HG02678 (cell line): ENCODE data around the gene DNAH17.
A peak's percentile ranks its signal among the peaks of the same experiment; 100 is the strongest.

Experiments used
- ATAC-seq: cut with Tn5 transposase; IDR thresholded peaks from one replicate; pipeline ENCODE4 v1.9.1; 2021; ENCODE audit warnings: mild to moderate bottlenecking, moderate library complexity; ENCODE audit not compliant: unreplicated experiment

The DNAH17 gene

DNA sequence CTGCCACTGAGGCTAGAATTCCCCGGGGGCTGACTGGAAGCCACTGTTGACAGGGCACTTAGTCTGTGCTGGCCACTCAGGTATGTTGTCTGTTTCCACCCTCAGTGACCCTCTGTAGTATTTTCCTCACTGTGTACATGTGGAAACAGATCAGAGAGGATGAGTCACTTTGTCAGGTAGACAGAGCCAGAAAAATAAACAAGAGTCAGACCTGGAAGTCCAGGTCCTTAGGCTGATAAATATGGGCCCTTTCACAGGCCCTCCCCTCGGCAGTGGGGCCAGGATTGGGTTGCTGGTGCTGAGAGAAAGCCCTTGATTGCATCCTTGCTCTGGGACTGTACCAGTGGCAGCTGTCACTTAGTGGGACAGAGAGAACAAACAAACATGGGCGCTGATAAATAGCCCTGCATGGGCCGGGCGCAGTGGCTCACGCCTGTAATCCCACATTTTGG is 177.5 kb downstream of the DNAH17 start:
- no peak for ATAC-seq

DNA sequence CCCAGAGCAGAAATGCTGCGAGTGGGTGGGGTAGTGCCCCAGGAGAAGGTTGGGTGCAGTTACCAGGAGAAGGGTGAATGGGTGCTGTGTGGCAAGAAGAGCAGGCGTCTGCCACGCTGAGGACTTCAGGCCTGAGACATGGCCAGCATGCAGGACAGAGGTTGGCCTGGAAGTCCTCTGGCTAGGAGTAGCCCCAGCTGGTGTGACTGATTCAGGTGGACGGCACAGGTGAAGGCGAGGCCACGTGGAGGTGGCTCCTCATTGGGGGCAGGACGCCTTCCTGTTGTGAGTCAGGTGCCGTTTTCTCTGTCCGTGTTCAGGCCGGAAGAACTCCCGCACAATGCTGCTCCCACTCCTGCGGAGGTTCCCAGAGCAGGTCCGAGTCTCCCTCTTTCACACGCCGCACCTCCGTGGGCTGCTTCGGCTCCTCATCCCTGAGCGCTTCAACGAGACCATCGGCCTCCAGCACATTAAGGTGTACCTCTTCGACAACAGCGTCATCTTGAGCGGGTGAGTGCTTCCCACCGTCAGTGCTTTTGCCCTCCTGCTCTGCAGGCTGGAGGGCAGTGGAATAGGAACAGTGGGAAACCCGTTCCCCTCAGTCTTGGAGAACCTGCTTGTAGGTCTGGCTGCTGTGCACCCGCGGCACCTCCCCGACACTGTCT is 178.0 kb downstream of the DNAH17 start:
- ATAC-seq: no peak

DNA sequence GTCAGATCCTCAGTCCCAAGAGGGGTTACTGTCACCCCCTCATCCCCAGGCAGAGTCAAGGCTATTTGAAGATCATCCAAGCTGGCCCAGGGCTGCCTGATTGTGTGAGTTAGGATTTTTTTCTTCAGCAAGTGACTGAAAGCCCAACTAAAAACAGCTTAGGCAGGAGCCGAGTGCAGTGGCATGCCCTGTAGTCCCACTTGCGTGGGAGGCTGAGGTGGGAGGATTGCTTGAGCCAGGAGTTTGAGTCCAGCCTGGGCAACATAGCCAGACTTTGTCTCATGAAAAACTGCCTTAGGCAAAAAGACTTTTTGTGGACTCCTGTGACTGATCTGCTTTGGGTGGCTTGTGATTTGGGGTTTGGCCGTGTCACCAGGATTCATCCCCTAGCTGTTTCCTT is 178.8 kb downstream of the DNAH17 start:
- ATAC-seq: no peak

DNA sequence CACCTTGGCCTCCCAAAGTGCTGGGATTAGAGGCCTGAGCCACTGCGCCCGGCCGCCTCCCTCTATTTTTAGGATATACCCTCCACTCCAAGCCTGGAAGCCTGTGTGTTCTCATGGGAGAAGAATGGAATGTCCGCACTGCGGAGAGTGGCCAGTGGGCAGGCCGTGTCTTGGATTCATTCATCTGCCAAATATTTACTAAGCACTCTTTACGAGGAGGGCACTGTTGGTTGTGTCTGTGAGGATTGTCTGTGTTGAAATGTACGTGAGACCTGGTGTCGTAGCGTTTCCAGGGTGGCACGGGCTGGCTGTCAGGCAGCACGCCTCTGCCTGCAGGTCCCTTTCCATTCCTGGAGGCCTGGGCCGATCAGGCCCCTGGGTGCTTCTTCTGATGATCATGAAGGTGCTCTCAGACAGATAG is 179.5 kb downstream of the DNAH17 start:
- no peak for ATAC-seq

DNA sequence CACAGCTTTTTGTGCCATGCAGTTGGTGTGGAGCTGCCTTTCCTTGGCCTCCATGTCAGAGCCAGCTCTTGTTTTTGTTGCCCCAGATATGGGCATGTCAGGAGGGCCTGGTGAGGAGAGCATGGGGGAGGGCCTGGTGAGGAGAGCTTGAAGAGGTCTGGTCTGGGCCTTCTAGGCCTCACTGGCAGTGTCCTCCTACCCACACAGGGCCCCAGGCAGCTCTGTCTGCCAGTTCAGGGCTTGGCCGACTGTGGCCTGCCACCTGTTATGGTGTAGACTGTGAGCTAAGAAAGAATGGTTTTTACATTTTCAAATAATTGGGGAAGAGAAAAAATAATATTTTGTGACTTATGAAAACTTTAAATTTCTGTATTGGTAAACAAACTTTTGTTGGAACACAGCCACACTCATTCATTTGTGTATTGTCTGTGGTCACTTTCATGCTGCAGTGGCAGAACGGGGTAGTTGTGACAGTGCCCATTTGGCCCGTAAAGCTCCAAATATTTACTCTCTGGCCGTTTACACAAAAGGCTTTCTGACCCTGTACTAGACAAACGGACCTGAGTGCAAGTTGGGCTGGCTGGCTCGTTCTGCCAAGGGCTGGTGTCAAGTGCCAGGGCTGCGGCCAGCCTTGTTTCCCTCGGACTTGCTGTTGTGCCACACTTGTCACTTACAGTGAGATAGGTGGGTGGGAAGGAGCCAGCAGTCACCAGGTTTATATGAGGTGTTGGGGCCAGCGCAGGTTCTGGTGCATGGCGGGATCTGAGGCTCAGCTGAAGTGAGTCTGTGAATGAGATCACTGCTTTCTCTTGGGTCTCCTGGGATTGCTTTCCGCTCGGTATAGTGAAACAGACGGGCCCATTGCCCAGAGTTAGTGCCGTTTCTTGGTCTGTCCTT is 180.5 kb downstream of the DNAH17 start:
- no peak for ATAC-seq

DNA sequence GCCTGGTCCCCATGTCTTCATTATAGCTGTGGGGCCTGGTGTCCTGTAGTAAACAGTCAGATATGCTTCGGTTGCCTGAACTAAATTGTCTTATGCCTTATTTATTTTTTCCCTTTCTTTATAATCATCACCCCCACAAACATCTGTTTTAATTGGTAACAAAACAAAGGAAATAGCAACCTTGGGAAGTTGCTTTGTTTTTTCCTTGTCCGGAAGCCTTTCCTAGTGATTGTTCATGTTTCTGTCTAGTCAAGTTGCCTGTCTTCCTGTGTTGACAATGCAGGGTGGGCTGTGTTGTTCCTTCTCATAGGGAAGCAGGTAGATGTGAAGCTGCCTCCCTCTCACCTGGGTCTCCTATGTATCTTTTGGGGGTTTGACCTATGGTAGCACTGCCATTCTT is 182.0 kb downstream of the DNAH17 start:
- ATAC-seq: no peak

DNA sequence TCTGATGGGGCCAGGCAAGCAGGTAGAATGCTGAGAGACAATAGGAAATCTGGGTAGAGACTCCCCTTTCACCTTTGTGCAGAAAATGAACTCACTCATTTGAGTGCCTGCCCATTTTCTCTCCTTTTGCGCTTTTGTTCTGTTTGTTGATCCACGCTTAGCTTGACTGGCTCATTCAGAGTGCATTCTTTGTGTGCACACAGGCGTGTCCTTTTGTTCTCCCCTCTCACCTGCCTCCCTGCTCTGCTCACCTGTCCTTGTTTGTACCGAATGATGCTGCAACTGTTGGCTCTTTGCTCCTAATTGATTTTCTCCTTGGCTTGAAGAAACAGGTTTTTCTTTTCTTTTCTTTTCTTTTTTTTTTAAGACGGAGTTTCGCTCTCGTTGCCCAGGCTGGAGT is 183.0 kb downstream of the DNAH17 start:
- no peak for ATAC-seq

DNA sequence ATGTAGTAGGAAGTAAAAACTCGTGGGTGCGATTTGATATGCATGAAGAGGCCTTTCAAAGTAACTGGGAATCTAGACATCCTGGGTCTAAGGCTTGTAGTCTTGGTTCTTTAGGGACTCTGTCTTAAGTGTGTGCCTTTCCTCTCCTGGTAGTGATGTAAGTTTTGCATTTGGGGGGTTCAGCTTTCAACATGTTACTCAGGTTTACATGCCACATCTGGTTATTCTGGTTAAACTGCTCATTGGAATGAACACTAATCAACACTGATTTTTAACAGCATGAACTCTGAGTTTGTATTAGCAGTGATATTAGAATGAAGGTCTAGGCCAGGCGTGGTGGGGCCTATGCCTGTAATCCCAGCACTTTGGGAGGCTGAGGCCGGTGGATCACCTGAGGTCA is 183.6 kb downstream of the DNAH17 start:
- no peak for ATAC-seq

DNA sequence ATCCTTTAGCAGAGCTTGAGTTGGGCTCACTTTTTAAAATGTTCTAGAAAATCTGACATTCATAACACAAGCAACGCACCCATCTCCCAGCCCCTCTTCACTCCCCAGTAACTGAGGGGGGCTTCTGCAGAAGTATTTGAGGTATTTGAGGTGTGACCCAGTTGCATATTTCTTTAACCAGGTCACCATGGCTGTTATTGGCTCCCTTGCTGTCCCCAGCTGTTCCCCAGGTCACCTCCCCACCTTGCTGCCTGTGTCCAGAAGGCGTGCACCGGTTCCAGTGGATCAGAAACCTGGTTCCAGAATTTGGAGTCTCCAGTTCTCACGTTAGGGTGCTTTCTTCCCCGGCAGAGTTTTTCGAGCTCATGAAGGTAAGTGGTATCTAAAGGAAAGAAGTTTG is 184.9 kb downstream of the DNAH17 start:
- no peak for ATAC-seq

DNA sequence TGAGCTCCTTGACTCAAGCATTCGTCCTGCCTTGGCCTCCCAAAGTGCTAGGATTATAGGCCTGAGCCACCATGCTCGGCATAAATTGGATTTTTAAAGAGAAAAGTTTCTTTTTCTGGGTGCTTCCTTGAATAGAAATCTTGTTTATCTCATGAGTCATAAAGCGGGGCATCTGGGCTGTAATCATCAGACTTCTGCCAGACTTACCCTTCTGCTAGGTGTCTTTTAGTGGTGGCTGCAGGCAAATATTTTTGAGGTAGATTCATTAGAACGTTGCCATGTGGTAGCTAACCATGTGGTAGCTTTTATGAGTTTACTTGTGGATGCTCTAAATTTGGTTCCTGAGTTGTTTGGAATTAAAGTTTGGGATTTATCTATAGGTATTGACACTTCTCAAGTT is 185.4 kb downstream of the DNAH17 start:
- ATAC-seq: no peak

DNA sequence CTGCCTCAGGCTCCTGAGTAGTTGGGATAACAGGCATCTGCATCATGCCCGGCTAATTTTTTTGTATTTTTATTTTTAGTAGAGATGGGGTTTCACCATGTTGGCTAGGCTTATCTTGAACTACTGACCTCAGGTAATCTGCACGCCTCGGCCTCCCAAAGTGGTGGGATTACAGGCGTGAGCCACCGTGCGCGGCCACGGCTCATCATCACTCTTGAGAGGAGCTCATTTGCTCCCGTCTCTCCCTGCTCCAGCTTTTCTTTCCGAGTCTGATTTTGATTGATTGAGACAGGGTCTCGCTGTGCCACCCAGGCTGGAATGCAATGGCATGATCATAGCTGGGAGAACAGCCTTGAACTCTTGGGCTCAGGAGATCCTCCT is 186.2 kb downstream of the DNAH17 start:
- ATAC-seq: no peak

DNA sequence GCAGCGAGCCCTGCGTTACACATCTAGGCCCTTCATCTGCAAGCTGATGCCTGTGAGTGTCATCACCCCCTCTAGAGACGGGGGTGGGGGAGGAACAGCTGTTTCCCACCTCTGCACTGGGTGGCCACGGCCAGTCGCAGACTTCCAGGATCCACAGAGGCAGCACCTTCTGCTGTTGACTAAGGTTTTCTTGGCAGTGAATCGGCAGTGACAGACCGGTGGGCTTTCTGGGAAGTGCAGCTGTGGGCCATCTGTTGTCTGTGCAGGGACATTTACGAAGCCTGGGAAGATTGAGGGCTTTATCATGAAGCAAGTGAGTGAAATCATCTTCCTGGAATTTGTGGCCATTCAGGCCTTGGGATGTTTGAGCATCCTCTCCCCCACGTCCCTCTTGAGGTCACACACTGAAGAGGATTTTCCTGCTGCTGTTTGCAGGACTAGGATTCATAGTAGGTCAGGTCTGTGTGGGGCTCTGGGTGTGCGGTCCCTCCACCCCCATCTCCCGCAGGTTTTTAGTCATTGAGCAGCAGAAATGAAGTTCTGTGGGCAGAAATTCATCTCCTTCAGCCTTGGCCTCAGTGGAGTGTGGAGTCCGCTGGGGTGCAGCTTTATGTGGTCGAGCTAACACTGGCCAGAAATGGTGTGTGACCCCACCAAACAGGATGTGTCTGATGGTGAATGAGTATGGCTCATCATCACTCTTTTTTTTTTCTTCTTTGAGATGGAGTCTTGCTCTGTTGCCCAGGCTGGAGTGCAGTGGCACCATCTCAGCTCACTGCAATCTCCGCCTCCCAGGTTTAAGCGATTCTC is 186.8 kb downstream of the DNAH17 start:
- ATAC-seq: no peak

DNA sequence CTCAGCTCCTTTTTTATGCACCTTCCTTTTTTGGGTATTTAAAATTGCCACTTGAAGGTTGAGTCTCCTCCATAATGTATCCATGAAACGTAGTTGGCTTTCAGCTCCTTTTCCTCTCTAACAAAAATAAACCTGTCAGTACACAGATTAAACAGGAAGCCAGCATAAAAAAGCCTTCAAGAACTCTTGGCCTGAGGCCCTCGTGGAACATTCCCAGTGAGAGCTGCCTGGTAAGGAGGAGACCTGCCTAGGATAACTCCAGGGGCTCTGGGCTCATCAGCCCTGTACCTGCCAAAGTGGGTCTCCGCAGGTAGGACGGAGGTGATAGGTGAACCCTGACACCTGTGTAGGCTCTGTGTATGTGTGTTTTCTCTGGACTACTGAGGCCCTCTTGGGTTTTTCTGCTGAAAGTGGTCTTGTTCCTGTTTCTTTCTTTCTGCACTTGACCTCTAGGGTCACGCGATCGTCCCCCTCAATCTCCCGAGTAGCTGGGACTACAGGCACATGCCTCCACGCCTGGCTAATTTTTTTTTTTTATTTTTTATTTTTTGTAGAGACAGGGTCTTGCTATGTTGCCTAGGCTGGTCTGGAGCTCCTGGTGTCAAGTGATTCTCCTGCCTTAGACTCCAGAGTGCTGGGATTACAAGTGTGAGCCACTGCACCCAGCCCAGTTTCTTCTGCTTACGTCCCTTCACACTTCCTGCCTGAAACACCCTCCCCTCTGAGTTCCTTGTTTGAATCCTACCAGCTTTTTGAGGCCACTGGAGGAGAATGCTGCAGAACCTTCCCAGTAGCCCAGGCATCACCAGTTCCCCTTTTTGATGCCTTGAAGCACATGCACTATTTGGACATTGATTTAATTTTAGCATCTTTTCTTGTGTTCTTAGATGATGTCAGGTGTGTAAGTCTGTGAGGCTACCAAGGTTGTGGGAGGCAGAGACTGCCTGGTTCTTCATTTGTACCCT is 188.9 kb downstream of the DNAH17 start:
- ATAC-seq: no peak

DNA sequence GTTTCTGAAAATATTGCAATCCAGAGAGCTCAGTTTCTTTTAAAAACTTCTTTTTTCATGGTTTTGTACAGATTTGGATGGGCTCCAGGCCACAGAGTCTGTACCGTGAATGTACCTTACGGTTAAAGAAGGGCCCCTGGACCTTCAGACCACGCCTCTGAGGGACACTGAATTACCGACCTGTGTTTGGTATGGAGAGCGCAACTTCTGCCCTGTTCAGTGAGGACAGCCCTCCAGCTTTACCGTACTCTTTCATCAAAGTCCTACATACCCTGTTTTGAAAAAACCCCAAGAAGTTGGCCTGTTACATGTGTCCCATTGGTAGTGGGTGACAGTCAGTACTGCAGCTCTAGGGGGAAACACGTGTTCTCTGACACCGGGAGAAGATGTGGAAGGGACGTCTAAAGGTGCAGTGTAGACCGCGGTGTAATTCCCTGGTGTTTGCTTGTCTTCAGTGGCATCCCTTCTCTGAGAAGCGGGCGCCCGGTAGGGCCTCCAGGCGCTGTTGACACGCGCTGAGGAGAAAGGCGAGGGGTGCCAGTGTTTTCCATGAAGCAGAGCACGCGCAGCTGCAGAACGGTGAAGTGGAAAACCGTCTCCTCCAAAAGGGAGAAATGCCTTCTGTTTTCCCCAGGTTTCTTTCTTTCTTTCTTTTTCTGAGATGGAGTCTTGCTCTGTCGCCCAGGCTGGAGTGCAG is 192.6 kb downstream of the DNAH17 start:
- peak; percentile 13 for ATAC-seq

DNA sequence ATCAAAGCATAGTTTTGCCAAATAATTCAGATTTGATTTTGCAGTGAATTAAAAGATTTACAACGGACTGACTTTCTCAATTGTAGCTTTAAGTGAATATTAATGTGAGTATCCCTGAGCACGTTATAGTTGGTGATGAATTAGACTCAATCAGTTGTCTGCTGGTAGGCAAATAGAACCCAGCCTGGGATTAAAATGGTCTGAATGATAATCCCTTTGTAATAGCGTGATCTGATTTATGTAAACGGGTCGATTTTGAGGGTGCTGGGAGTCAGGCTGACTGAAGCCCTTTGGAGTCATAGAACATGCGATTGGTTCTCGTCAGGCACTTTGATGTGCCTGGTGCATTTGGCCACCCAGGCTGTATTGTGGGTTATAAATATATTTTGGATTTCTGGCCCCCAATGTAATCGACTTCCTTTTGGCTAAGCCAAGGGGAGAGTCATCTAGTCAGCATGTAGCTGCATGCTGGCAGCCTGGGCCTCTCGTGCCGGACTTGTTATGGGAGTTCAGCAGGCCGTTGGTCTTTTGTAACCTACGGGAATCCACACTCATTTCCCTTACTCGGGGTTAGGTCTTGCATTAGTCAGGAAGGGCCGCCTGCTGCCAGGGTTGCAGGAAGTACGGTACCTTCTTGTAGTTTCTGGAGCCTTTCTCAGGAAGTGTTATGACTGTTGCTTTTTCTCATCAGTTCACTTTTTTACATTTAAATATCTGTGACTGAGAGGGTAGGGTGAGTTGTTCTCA is 193.3 kb downstream of the DNAH17 start:
- ATAC-seq: peak; percentile 37

DNA sequence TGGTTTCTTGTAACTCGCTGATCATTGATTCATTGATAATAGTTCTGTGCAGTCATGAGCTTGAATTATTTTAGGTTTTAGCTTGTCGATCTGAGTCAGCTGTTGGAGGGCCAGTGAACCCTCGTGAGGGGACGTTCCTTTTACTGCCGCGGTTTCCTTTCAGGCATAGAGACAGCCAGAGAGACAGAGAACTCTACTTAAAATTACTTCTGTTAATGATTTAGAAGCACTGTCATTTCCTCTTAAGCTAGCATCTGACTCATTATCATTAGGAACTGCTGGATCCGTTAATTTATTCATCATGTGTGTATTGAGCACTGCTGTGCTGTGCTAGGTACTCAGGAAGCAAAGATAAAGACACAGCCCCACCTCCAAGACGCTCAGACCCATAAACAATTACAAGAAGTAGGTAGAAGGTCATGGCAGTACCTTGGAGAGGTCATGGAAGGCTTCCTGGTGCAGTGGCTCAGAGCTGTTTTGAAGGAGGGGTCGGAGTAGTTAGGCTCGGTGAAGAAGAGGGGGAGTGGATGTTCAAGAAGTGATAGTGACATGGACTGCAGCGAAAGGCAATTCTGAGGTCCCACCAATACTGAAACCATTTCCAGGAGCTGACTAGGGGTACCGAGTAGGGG is 195.5 kb downstream of the DNAH17 start:
- ATAC-seq: no peak

DNA sequence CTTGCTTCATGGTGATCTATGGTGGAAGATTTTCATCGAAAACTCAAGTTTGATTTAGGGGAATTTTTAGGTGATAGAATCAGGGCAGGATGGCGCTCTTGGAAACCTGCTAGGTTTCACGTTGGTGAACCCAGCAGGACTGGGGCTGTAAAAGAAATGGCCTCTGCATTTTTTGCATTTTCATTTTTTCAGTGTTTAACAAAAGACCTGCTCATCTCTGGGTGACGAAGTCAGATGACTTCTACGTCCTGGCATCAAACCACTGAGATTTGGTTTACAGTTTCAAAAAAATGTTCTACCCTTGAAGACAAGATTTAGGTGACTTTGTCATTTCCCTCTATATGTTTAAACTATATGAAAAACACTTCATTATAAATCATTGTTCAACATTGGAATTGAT is 196.8 kb downstream of the DNAH17 start:
- ATAC-seq: no peak

DNA sequence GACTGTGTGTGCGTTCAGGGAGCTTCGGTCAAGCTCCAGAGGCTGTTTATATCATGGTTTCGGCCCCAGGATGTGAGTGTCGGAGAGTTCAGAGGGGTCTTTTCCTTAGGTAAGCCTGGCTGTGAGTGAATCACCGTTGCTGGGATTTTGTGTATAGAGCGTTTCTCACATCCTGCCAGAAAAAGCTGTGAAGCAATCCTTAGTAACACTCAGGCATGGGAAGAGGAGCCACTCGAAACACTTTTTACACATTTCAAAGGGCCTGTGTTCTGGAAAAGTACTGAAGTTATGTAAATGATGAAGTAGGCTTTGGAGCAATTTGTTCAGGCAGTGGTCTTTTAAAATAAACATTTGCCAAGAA is 198.1 kb downstream of the DNAH17 start:
- no peak for ATAC-seq
